SK-N-SH (cell line): ENCODE data around the gene GAB4. TPM values are rescaled to one million over a fixed set of nuclear protein-coding genes. Genes with fewer than 3 reads are reported as not detected.

Experiments used
- CTCF ChIP-seq: fragments of 200-600 bp; sonication (generic); IDR thresholded peaks from 2 replicates; pipeline ENCODE4 v1.6.1; 2017; ENCODE audit warnings: antibody characterized with exemption, mild to moderate bottlenecking, moderate library complexity
- FOXJ3 ChIP-seq: sonication (generic); formaldehyde crosslinking; IDR thresholded peaks from 2 replicates; pipeline ENCODE4 v1.5.1; 2020; ENCODE audit warnings: mild to moderate bottlenecking, missing genetic modification reagents
- FOXM1 ChIP-seq: IDR thresholded peaks from 2 replicates; pipeline ENCODE4 v1.4.0; 2012; ENCODE audit warnings: low read depth, mild to moderate bottlenecking
- GATA2 ChIP-seq: sonication (generic); formaldehyde crosslinking; IDR thresholded peaks from 2 replicates; pipeline ENCODE4 v1.5.0; 2020; ENCODE audit warnings: mild to moderate bottlenecking, missing genetic modification reagents
- JUND ChIP-seq: IDR thresholded peaks from 2 replicates; pipeline ENCODE4 v1.4.0; 2012
- NRF1 ChIP-seq: IDR thresholded peaks from 2 replicates; pipeline ENCODE4 v1.6.1; 2012; ENCODE audit warnings: low read depth, mild to moderate bottlenecking, low read length
- TCF12 ChIP-seq: IDR thresholded peaks from 2 replicates; pipeline ENCODE4 v1.4.0; 2012
- YY1 ChIP-seq: IDR thresholded peaks from 2 replicates; pipeline ENCODE4 v1.4.0; 2012; ENCODE audit warnings: low read depth, mild to moderate bottlenecking
- polyA plus RNA-seq, 3 experiments: library from polyadenylated mRNA; depleted of rRNA; stranded (reverse); fragments of >200 nt; gene quantifications; 2 replicates each; pipeline ENCODE4 v1.2.3, GENCODE V29; 2012

The GAB4 gene
- polyA plus RNA-seq, 1 of the 3 experiments (the other 2 are of a cell fraction): not detected

DNA sequence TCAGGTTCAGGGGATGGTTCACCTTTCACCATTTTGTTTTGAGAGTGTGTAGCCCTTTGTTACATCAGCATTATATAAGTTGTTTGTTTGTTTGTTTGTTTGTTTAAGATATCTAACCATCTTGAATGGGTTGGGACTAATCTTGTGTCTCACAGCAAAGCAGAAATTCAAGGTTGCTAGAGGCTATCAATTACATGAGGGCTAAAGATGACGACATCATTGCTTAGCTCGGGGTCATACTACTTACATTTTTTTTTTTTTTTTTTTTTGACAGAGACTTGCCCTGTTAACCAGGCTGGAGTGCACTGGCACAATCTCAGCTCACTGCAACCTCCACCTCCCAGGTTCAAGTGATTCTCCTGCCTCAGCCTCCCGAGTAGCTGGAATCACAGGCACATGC, 95.7 kb downstream of the GAB4 start (continued):
- TF ChIP-seq CTCF (no peak), FOXJ3 (CRISPR knock-in tag) (no peak), JUND (no peak), YY1 (no peak), GATA2 (CRISPR knock-in tag) (no peak), TCF12 (no peak), FOXM1 (no peak), NRF1 (no peak)

Other genes starting within 250 kb of the GAB4 start
- gene XKR3, start 182.8 kb downstream of the GAB4 start, polyA plus RNA-seq (2012; rRNA removed): not detected in 2 replicates
- 4.2 and 4.5 TPM in 2 replicates for gene IL17RA, start 76.8 kb upstream of the GAB4 start, polyA plus RNA-seq (2012; rRNA removed)
- gene TMEM121B, start 113.1 kb upstream of the GAB4 start, polyA plus RNA-seq (2012; rRNA removed): 0.08 and 0.13 TPM in 2 replicates
- gene HDHD5, start 151.1 kb upstream of the GAB4 start, polyA plus RNA-seq (2012; rRNA removed): 43.3 and 45.4 TPM in 2 replicates
- gene ADA2, start 211.2 kb upstream of the GAB4 start, polyA plus RNA-seq (2012; rRNA removed): 0.86 and 1.3 TPM in 2 replicates